ENCODE data around the gene ABCC6.
A peak's percentile ranks its signal among the peaks of the same experiment; 100 is the strongest.
"Not testable (repeated sequence)": the region's sequence is repeated elsewhere in the genome, so short reads cannot be mapped to it uniquely, and the experiment has no call there.

ABCC6 gene

DNA sequence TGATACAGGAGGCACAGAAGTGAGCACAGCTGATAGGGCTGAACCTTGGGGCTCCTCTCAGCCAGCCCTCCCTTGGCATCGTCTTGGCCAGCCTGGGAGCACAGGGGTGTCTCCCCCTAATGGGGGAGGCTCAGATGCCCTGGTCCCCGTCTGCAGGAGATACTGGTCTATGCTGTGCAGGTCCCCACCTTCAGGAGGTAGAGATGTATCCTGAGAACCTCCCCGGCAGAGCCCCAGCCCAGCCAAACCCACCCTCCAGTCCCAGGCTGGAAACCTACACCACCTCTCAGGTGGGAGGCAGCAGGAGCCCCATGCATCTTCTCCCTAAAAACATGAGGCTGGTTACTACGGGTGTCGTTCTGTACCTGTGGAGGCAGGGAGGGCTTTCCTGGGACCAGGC lies 38.7 kb downstream of the ABCC6 start:
- Histone ChIP-seq H4K20me1 (ENCODE audit: low read depth, low read length) (no peaks in the 10 kb centered on the region), H2AFZ (ENCODE audit: low read depth, low read length, severe bottlenecking) (no peak overlapping the region), H3K27ac (ENCODE audit: low read depth, low read length) (no peak overlapping the region), H3K9me3 (ENCODE audit: insufficient read depth, low read length) (no peaks in the 10 kb centered on the region), H3K4me3 (ENCODE audit: insufficient read depth, low read length, poor library complexity, severe bottlenecking) (no peak overlapping the region), H3K9me2 (replicated peaks; ENCODE audit: insufficient read depth, low read length) (no peaks in the 10 kb centered on the region), H3K79me2 (ENCODE audit: insufficient read depth, low read length) (no peaks in the 10 kb centered on the region), H3K27me3 (ENCODE audit: low read length) (no peaks in the 10 kb centered on the region), H3K9ac (ENCODE audit: low read length) (no peak overlapping the region), H3K4me2 (ENCODE audit: low read depth, low read length, poor library complexity, severe bottlenecking) (no peak overlapping the region), H3K36me3 (ENCODE audit: low read length) (no peaks in the 10 kb centered on the region), H3F3A (ENCODE audit: insufficient read depth) (no peaks in the 10 kb centered on the region)
- TF ChIP-seq, protein P1, sequence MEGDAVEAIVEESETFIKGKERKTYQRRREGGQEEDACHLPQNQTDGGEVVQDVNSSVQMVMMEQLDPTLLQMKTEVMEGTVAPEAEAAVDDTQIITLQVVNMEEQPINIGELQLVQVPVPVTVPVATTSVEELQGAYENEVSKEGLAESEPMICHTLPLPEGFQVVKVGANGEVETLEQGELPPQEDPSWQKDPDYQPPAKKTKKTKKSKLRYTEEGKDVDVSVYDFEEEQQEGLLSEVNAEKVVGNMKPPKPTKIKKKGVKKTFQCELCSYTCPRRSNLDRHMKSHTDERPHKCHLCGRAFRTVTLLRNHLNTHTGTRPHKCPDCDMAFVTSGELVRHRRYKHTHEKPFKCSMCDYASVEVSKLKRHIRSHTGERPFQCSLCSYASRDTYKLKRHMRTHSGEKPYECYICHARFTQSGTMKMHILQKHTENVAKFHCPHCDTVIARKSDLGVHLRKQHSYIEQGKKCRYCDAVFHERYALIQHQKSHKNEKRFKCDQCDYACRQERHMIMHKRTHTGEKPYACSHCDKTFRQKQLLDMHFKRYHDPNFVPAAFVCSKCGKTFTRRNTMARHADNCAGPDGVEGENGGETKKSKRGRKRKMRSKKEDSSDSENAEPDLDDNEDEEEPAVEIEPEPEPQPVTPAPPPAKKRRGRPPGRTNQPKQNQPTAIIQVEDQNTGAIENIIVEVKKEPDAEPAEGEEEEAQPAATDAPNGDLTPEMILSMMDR (IDR thresholded peaks at IDR 0.05; ENCODE audit: insufficient read depth, low read length, poor library complexity, severe bottlenecking), result no peak
- no peak for TF ChIP-seq EZH2phosphoT487 (conservative IDR thresholded peaks at IDR 0.05; ENCODE audit: low read length)

DNA sequence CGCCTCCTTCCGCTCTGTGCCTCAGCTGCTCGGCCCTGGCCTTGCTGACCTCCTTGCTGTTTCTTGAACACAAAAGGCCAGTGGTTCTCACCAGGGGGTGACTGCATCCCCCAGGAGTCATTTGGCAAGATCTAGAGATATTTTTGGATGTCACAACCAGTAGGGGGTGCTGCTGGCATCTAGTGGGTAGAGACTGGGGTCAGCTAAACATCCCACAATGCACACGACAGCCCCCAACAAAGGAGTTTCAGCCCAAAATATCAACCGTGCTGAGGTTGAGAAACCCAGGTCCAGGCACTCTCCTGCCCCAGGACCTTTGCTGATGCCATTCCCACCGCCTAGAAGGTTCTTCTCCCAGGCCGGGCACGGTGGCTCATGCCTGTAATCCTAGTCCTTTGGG lies 39.7 kb downstream of the ABCC6 start:
- no peak overlapping the region for H3K4me2 ChIP-seq (ENCODE audit: low read depth, low read length, poor library complexity, severe bottlenecking)
- no peak overlapping the region for H2AFZ ChIP-seq (ENCODE audit: low read depth, low read length, severe bottlenecking)
- H3K9me2 ChIP-seq (replicated peaks; ENCODE audit: insufficient read depth, low read length), result no peaks in the 10 kb centered on the region
- no peaks in the 10 kb centered on the region for H3F3A ChIP-seq (ENCODE audit: insufficient read depth)
- no peak overlapping the region for H3K27ac ChIP-seq (ENCODE audit: low read depth, low read length)
- no peak overlapping the region for H3K9ac ChIP-seq (ENCODE audit: low read length)
- no peak overlapping the region for H3K4me3 ChIP-seq (ENCODE audit: insufficient read depth, low read length, poor library complexity, severe bottlenecking)
- H4K20me1 ChIP-seq (ENCODE audit: low read depth, low read length), result no peaks in the 10 kb centered on the region
- H3K79me2 ChIP-seq (ENCODE audit: insufficient read depth, low read length), result no peaks in the 10 kb centered on the region
- H3K36me3 ChIP-seq (ENCODE audit: low read length), result no peaks in the 10 kb centered on the region
- TF ChIP-seq EZH2phosphoT487 (conservative IDR thresholded peaks at IDR 0.05; ENCODE audit: low read length), result no peak
- TF ChIP-seq, protein P1 (IDR thresholded peaks at IDR 0.05; ENCODE audit: insufficient read depth, low read length, poor library complexity, severe bottlenecking), result peak; percentile 19
- H3K27me3 ChIP-seq (ENCODE audit: low read length), result no peaks in the 10 kb centered on the region
- H3K9me3 ChIP-seq (ENCODE audit: insufficient read depth, low read length), result no peaks in the 10 kb centered on the region

DNA sequence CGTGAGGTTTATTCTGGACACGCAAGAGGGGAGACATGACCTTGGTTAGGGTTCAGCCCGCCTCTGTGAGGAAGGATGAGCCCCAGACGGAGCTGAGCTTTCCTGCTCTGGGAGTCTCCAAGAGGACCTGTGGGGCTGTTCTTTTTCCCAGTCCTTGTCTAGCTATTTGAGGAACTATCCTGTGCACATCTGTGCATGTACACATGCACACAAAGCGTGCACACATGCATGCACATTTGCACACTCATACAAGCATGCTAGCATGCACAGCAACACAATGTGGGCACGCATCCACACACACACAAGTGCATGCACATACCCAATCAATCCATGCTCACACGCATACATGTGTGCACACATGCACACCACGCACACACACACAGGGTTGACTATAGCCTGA lies 40.4 kb downstream of the ABCC6 start:
- no peaks in the 10 kb centered on the region for H3K79me2 ChIP-seq (ENCODE audit: insufficient read depth, low read length)
- H2AFZ ChIP-seq (ENCODE audit: low read depth, low read length, severe bottlenecking), result no peak overlapping the region
- TF ChIP-seq, protein P1 (IDR thresholded peaks at IDR 0.05; ENCODE audit: insufficient read depth, low read length, poor library complexity, severe bottlenecking), result no peak
- no peak for TF ChIP-seq EZH2phosphoT487 (conservative IDR thresholded peaks at IDR 0.05; ENCODE audit: low read length)
- H3K9ac ChIP-seq (ENCODE audit: low read length), result no peak overlapping the region
- H3K27me3 ChIP-seq (ENCODE audit: low read length), result no peaks in the 10 kb centered on the region
- no peak overlapping the region for H3K27ac ChIP-seq (ENCODE audit: low read depth, low read length)
- no peaks in the 10 kb centered on the region for H3K36me3 ChIP-seq (ENCODE audit: low read length)
- no peak overlapping the region for H3K4me3 ChIP-seq (ENCODE audit: insufficient read depth, low read length, poor library complexity, severe bottlenecking)
- no peaks in the 10 kb centered on the region for H3F3A ChIP-seq (ENCODE audit: insufficient read depth)
- H3K9me3 ChIP-seq (ENCODE audit: insufficient read depth, low read length), result no peaks in the 10 kb centered on the region
- no peak overlapping the region for H3K4me2 ChIP-seq (ENCODE audit: low read depth, low read length, poor library complexity, severe bottlenecking)
- no peaks in the 10 kb centered on the region for H3K9me2 ChIP-seq (replicated peaks; ENCODE audit: insufficient read depth, low read length)
- H4K20me1 ChIP-seq (ENCODE audit: low read depth, low read length), result no peaks in the 10 kb centered on the region

- H3K4me2 ChIP-seq (ENCODE audit: low read depth, low read length, poor library complexity, severe bottlenecking); H3K9me2 ChIP-seq (replicated peaks; ENCODE audit: insufficient read depth, low read length); H3K9ac ChIP-seq (ENCODE audit: low read length); H3K9me3 ChIP-seq (ENCODE audit: insufficient read depth, low read length); H4K20me1 ChIP-seq (ENCODE audit: low read depth, low read length); H3K79me2 ChIP-seq (ENCODE audit: insufficient read depth, low read length); H3K27me3 ChIP-seq (ENCODE audit: low read length); H3F3A ChIP-seq (ENCODE audit: insufficient read depth); H3K36me3 ChIP-seq (ENCODE audit: low read length); H2AFZ ChIP-seq (ENCODE audit: low read depth, low read length, severe bottlenecking); H3K4me3 ChIP-seq (ENCODE audit: insufficient read depth, low read length, poor library complexity, severe bottlenecking); H3K27ac ChIP-seq (ENCODE audit: low read depth, low read length): not testable (repeated sequence)
Measured at GRCh38 chr16:16181748-16182147, 41.5 kb downstream of the ABCC6 start.
